ENCODE results near the gene C3orf20. TPM values are rescaled to one million over a fixed set of nuclear protein-coding genes. Genes with fewer than 3 reads are reported as not detected.

The C3orf20 gene
- total and polyA plus RNA-seq, 2 of the 13 experiments (the other 11 are each of a cell fraction or from before 2014, with no cell fraction given) = 0.03 to 0.04 TPM

GRCh38 chr3:14716591-14716990 lies 41.6 kb downstream of the C3orf20 start:
- no peak for TF ChIP-seq ZNF513 (CRISPR knock-in tag; conservative IDR thresholded peaks at IDR 0.05)
- TF ChIP-seq ARID3A (IDR thresholded peaks at IDR 0.05; ENCODE audit: low read depth, low read length) = no peak
- no peak for TF ChIP-seq ZNF580 (CRISPR knock-in tag; IDR thresholded peaks at IDR 0.05; ENCODE audit: borderline replicate concordance, low read depth)
- TF ChIP-seq ZNF510 (CRISPR knock-in tag; IDR thresholded peaks at IDR 0.05; ENCODE audit: low read depth) = no peak
- TF ChIP-seq ATF1 (CRISPR knock-in tag; IDR thresholded peaks at IDR 0.05) = no peak
- no peak for TF ChIP-seq SRY (CRISPR knock-in tag; IDR thresholded peaks at IDR 0.05)
- TF ChIP-seq ZSCAN30 (CRISPR knock-in tag; IDR thresholded peaks at IDR 0.05) = no peak
- POLR2A ChIA-PET = no interaction called here
- no TSS peak for BruUV-seq (replicated peaks)
- H3K4me1 ChIP-seq (ENCODE audit: insufficient read depth, low read length) = no peaks in the 10 kb centered on the region
- DNase-seq (ENCODE audit: low spot score) (no peak), FAIRE-seq (no peak), ATAC-seq (no peak)
- 13% methylated on average over 1 of the region's 1 CpG for WGBS (ENCODE audit: low lambda C conversion rate)
- peaks cover 0 to 3% of the 10 kb centered on the region in 2 experiments; a peak in 1 of 5 replicates for H3K27me3 ChIP-seq (ENCODE audit: control insufficient read depth in 1 of 2, insufficient read depth in 2 of 2, low read length in 2 of 2)
- H4K20me1 ChIP-seq (ENCODE audit: insufficient read depth, low read length) = no peaks in the 10 kb centered on the region
- in situ Hi-C loops (cut with HindIII; ENCODE audit: extremely low pct_ligation_motif_present, low pct_unique_long_range_greater_than_20kb) (no loop called here), intact Hi-C loops (cut with micrococcal nuclease; ENCODE audit: unreplicated experiment) (no loop called here)
- H2AFZ ChIP-seq (ENCODE audit: low read length) = no peak overlapping the region
- no peak overlapping the region for H3K4me3 ChIP-seq (replicated peaks in 1 of 3; ENCODE audit: insufficient read depth in 1 of 3, low read depth in 2 of 3, low read length in 3 of 3)
- H3K9me3 ChIP-seq (ENCODE audit: low read length) = no peaks in the 10 kb centered on the region
- CTCF ChIA-PET (ENCODE audit: low intra/inter-chr PET ratio, low total read pairs) = no interaction called here
- H3K9ac ChIP-seq (ENCODE audit: insufficient read depth, low read depth, low read length) = no peak overlapping the region
- H3K4me2 ChIP-seq (ENCODE audit: low read depth, low read length) = no peak overlapping the region
- no peaks in the 10 kb centered on the region for H3K79me2 ChIP-seq (ENCODE audit: insufficient read depth, low read length)
- no peaks in the 10 kb centered on the region for H3K36me3 ChIP-seq (replicated peaks in 1 of 2; ENCODE audit: control insufficient read depth in 1 of 2, insufficient read depth in 2 of 2, low read length in 2 of 2)
- H3K27ac ChIP-seq (ENCODE audit: extremely low read length, insufficient read depth, low read length) = no peak overlapping the region

All from HepG2 (cell line).